AG04450 (cell line): ENCODE measurements around the gene KRTAP10-7. TPM values are rescaled to one million over a fixed set of nuclear protein-coding genes. Genes with fewer than 3 reads are reported as not detected.
"Not testable (repeated sequence)": the region's sequence is repeated elsewhere in the genome, so short reads cannot be mapped to it uniquely, and the experiment has no call there.

Experiments
- CTCF ChIA-PET: fragments of 300-600, 350-600 bp; formaldehyde crosslinking; extraction: SDS; loops from one replicate; lab custom pipeline; 2022; ENCODE audit warnings: antibody characterized with exemption, inconsistent platforms; lab: Charles Lee
- POLR2A ChIA-PET: fragments of 350-600 bp; formaldehyde crosslinking; extraction: SDS; loops from one replicate; lab custom pipeline; 2021; ENCODE audit warnings: antibody characterized with exemption, inconsistent platforms; lab: Yijun Ruan, JAX
- DNase-seq: peaks from one replicate; pipeline ENCODE4 v3.0.0-alpha.2; 2011; ENCODE audit warnings: low read depth, low spot score
- H3K27ac ChIP-seq: one replicate; pipeline ENCODE4 v1.5.1; 2012; ENCODE audit warnings: low read depth, low read length, control low read depth
- H3K27me3 ChIP-seq: one replicate; pipeline ENCODE4 v1.6.0; 2012; ENCODE audit warnings: low read length; ENCODE audit not compliant: control insufficient read depth, insufficient read depth
- H3K4me3 ChIP-seq: 2 replicates; pipeline ENCODE4 v1.5.1; 2011; ENCODE audit warnings: mild to moderate bottlenecking, low read depth, low read length, control low read depth
- H3K9me3 ChIP-seq: 2 replicates; pipeline ENCODE4 v1.5.1; 2012; ENCODE audit warnings: low read length; ENCODE audit not compliant: control insufficient read depth, insufficient read depth
- polyA plus RNA-seq: library from polyadenylated mRNA; depleted of rRNA; stranded (reverse); fragments of >200 nt; gene quantifications from 2 replicates; pipeline ENCODE4 v1.2.3, GENCODE V29; 2011
- TF ChIP-seq, protein P1 (sequence below): IDR thresholded peaks from 2 replicates; pipeline ENCODE4 v1.5.1; 2011; ENCODE audit warnings: low read depth, low read length, control low read depth, inconsistent platforms

The KRTAP10-7 gene
- polyA plus RNA-seq, 1 experiment, result not detected

DNA sequence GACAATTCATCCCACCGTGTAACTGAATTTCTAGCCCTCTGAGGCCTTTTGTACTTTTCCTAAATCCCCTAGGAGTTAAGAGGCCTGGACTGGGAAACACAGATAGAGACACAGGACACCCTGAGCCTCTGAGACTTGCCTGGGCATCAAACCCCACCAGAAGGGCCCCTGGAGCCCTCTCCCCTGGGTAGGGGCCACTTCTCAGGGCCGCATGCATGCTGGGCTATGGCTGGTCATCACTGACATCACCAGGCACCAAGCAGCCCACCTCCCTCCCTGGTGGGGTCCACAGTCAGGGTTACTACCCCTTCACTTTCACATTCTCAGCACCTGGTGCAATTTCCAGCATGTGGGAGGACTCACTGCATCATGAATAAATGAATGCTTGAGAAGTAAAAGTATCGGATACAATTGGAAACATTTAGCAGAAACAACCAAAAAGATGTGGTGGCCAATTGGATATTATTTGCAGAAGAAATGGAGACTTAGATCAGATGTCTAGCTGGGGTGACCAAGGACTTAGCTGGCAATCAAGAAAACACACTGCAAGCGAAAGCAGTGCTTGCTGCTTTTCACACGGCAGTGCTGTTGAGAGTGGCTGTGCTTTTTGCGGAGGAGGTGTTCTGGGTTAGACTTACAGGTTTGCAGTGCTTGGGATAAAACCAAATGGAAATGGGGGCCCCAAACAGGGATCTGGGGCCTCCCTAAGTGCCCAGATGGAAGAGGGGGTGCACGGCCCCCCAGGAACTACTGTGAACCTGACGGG lies 950 bp upstream of the KRTAP10-7 start:
- CTCF ChIA-PET, result no interaction called here
- POLR2A ChIA-PET, result no interaction called here
- DNase-seq, result no peak
- Histone ChIP-seq H3K9me3 (no peaks in the 10 kb centered on the region; the same call in 1 of the 2 replicates), H3K27me3 (peaks cover 4% of the 10 kb centered on the region), H3K27ac (no peak overlapping the region), H3K4me3 (no peak overlapping the region)
- TF ChIP-seq, protein P1, sequence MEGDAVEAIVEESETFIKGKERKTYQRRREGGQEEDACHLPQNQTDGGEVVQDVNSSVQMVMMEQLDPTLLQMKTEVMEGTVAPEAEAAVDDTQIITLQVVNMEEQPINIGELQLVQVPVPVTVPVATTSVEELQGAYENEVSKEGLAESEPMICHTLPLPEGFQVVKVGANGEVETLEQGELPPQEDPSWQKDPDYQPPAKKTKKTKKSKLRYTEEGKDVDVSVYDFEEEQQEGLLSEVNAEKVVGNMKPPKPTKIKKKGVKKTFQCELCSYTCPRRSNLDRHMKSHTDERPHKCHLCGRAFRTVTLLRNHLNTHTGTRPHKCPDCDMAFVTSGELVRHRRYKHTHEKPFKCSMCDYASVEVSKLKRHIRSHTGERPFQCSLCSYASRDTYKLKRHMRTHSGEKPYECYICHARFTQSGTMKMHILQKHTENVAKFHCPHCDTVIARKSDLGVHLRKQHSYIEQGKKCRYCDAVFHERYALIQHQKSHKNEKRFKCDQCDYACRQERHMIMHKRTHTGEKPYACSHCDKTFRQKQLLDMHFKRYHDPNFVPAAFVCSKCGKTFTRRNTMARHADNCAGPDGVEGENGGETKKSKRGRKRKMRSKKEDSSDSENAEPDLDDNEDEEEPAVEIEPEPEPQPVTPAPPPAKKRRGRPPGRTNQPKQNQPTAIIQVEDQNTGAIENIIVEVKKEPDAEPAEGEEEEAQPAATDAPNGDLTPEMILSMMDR, result no peak

DNA sequence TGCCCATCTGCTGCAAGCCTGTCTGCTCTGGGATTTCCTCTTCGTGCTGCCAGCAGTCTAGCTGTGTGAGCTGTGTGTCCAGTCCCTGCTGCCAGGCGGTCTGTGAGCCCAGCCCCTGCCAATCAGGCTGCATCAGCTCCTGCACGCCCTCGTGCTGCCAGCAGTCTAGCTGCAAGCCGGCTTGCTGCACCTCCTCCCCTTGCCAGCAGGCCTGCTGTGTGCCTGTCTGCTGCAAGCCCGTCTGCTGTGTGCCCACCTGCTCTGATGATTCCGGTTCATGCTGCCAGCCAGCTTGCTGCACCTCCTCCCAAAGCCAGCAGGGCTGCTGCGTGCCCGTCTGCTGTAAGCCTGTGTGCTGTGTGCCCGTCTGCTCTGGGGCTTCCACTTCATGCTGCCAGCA lies 694 bp downstream of the KRTAP10-7 start:
- POLR2A ChIA-PET, DNase-seq, CTCF ChIA-PET, H3K27me3 ChIP-seq, H3K4me3 ChIP-seq, H3K27ac ChIP-seq, H3K9me3 ChIP-seq: not testable (repeated sequence)

DNA sequence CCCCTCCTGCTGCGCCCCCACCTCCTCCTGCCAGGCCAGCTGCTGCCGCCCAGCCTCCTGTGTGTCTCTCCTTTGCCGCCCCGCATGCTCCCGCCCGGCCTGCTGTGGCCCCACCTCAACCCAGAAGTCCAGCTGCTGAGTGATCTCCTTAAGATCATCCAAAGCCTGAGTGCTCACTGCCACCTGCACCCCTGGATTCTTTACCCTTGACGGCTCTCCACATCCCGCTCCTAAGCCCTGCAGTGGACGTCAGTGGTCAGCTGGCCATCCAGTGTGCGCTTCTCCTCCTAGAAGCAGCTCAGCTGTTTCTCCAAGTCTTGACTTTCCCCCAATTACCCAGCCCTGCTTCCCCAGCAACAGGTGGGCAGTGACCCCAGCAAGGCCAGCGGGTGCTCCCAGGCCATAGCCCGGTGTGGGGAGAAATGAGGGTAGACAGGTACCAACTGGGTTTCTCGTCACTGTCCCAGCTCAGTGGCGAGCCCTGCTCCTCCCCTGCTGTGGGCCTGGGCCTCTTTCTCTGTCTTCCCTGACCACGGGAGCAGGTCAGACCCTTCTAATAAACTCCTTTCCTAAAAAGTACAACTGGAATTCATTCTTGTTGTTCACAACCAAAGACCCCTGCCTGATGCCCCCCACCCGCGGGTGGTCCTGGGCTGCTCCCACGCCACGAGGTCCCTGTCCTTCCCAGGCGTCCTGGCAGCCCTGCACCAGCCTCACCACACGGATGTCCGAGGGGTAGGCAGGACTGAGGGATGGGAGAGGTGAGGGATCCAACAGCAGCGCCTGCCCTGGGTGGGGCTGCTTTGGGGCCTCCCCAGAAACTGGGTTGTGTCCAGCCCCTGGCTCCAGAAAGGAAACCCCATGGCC lies 1.4 kb downstream of the KRTAP10-7 start:
- no peak overlapping the region for H3K27ac ChIP-seq
- TF ChIP-seq, protein P1, result no peak
- no peak overlapping the region for H3K4me3 ChIP-seq
- ChIA-PET POLR2A (no interaction called here), CTCF (no interaction called here)
- no peaks in the 10 kb centered on the region; the same call in 1 of the 2 replicates for H3K9me3 ChIP-seq
- no peaks in the 10 kb centered on the region for H3K27me3 ChIP-seq
- DNase-seq, result no peak

- ChIA-PET POLR2A (no interaction called here), CTCF (no interaction called here)
- H3K27ac ChIP-seq, result no peak overlapping the region
- TF ChIP-seq, protein P1, result no peak
- no peaks in the 10 kb centered on the region; the same call in 1 of the 2 replicates for H3K9me3 ChIP-seq
- DNase-seq, result no peak
- no peaks in the 10 kb centered on the region for H3K27me3 ChIP-seq
- no peak overlapping the region for H3K4me3 ChIP-seq
These were observed 2.1 kb downstream of the KRTAP10-7 start for GRCh38 chr21:44602463-44602850.

DNA sequence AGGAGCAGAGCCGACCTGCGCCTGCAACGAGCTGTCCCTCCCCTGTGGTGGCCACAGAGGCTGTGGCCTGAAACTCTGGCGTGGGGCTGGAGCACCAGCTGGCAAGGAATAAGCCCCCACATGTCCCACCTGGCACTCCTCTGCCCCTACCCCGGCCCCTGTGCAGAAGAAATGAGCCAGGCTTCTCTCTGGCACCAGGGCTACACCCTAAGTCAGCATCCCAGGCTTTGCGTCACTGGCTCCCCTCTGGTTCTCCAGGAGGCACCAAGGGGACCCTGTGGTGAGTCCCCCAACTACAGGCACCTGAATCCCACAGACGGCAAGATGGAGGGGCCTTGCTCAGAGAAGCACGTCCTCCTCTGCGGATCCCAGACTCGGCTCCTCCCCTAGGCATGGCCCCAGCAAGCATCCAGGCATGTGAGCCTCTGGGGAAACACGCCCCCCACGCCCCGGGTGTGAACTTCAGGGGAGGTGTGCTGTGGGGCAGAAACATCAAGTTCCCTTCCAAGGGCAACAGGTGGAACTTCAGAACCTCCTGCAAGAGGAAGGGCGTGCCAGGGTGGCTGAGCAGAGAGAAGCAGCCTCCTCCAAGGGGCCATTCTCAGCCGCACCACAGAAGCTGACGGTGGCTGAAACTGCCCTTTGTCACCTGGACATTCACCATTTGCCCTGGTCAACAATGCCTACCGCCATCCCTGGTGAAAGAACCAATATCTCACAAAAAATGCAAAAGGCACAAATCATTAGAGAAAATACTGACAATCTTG lies 2.9 kb downstream of the KRTAP10-7 start:
- no peak for DNase-seq
- POLR2A ChIA-PET, result no interaction called here
- TF ChIP-seq, protein P1, result no peak
- Histone ChIP-seq H3K9me3 (no peaks in the 10 kb centered on the region; the same call in 1 of the 2 replicates), H3K27ac (no peak overlapping the region), H3K4me3 (no peak overlapping the region), H3K27me3 (no peaks in the 10 kb centered on the region)
- CTCF ChIA-PET, result no interaction called here
